Pancreas (tissue), 10 donors: Measurements from ENCODE around the gene HPN. TPM values are rescaled to one million over a fixed set of nuclear protein-coding genes. Genes with fewer than 3 reads are reported as not detected.
"Not testable (repeated sequence)": the region's sequence is repeated elsewhere in the genome, so short reads cannot be mapped to it uniquely, and the experiment has no call there.

Experiments
- ATAC-seq, 4 donors: fragments of 200-7000 bp; cut with Tn5 transposase; one replicate each; pipeline versions ENCODE4 v1.8.0 to v1.9.1; 2020; ENCODE audit warnings: mild to moderate bottlenecking in 4 of 4, moderate library complexity in 4 of 4
- DNase-seq, 6 donors: peaks; one replicate each; pipeline ENCODE4 v3.0.0-alpha.2; 2020
- FAIRE-seq: peaks from 2 replicates; lab custom pipeline; 2012; peaks lifted over from hg19 to GRCh38; lab: Jason Lieb, UNC
- H3K27ac ChIP-seq, 4 donors: fragments of 200-600 bp; sonication (generic); 1 replicate in 3 of 4; 2 replicates in 1 of 4; pipeline versions ENCODE4 v1.5.0 to v1.8.0; 2020
- H3K27me3 ChIP-seq, 4 donors: fragments of 200-600 bp; one replicate each; pipeline ENCODE4 v1.8.0; 2021
- H3K36me3 ChIP-seq, 3 donors: fragments of 200-600 bp; sonication (generic) in 1 of 3; one replicate each; pipeline versions ENCODE4 v1.5.0 to v1.8.0; 2020 to 2021
- H3K4me1 ChIP-seq, 3 donors: fragments of 200-600 bp; one replicate each; pipeline ENCODE4 v1.8.0; 2021
- H3K4me3 ChIP-seq, 4 donors: fragments of 200-600 bp; sonication (generic) in 2 of 4; one replicate each; pipeline versions ENCODE4 v1.5.0 to v1.8.0; 2020 to 2021
- H3K9me3 ChIP-seq, 4 donors: fragments of 200-600 bp; one replicate each; pipeline ENCODE4 v1.8.0; 2021
- WGBS, 2 donors: extraction: QIAGEN DNeasy Blood & Tissue Kit; methylation state at CpG; one replicate each; pipeline ENCODE4 v1.1.7; 2013; 5-methylcytosine and 5-hydroxymethylcytosine counted together
- intact Hi-C, 3 donors: fragments of 100-400 bp; cut with DNase I; formaldehyde crosslinking; loops; one replicate each; pipeline versions ENCODE4 v1.11.1 to v1.14.2; 2022
- polyA plus RNA-seq, 2 donors: library from polyadenylated mRNA; stranded (reverse); fragments of 200-250 nt; gene quantifications; one replicate each; pipeline ENCODE4 v1.2.3, GENCODE V29; 2013
- total RNA-seq, 6 donors: library from RNA; stranded (reverse); fragmentation: NEBNext Ultra II Directional in 4 of 6; extraction: Animal tissue kit (Norgen Biotek cat#: 25700) in 4 of 6; gene quantifications; one replicate each; pipeline versions ENCODE4 v1.2.1 to v1.2.4, GENCODE V29; 2021 to 2023
- TF ChIP-seq, protein P1 (sequence below), 4 donors: fragments of 200-600 bp; sonication (generic) in 3 of 4; IDR thresholded peaks; one replicate each; pipeline versions ENCODE4 v1.5.0 to v1.8.0; 2021; ENCODE audit warnings: antibody characterized with exemption in 4 of 4
- donor health status: healthy with polysubstance abuse.
- donor health status: DM: no; HTN: no; CAD: no; lungs with moderate emphysema.
- donor health status: DM: no; HTN: no; CAD: no.
- donor health status: control.
- donor health status: control.
- donor health status: Bipolar disorder and iron deficiency.
- donor health status: DM: yes; HTN: yes; CAD: no.
- donor health status: DM: no; HTN: no; CAD: no.
- donor health status: DM: no; HTN: no; CAD: no.
- donor health status: DM: yes; HTN: yes; CAD: no.

HPN gene
- total RNA-seq (100 to 1,000 TPM in 4 of 6 donors, 10 to 100 TPM in 2; 93.0 to 146 (median 118) TPM), polyA plus RNA-seq (100 to 1,000 TPM; 208 to 238 TPM)

DNA sequence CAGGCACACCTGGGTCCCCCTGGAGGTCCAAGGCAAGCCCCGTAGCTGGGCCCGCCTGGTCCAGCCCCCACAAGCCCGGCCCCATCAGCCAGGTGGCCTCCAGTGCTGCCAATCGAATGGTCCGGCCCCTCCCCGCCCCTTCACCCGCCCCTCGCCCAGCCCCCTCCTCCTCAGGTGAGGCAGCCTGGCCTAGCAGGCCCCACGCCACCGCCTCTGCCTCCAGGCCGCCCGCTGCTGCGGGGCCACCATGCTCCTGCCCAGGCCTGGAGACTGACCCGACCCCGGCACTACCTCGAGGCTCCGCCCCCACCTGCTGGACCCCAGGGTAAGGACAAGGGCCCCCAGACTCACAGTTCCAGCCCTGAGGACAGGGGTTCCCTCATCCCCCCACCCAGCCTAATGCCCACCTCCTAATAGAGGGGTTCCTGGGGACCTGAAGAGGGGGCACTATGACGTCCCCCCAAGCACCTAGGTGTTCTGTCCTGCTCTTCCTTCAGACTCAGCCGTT lies at the start of gene HPN:
Gene HPN (plus strand): TSS at position 174 of the 508 bp plus-strand sequence. CDS start 786 bp downstream, outside the sequence.
- DNase-seq = peak; percentile 87 to 96 (median 90)
- Histone ChIP-seq H3K9me3 (no peaks in the 10 kb centered on the region), H3K4me3 (peak within 1 kb of the TSS; percentile 26 to 58 (median 39)), H3K36me3 (no peaks in the 10 kb centered on the region), H3K27ac (peak within 1 kb of the TSS; percentile 57 to 91 (median 86)), H3K27me3 (no peaks in the 10 kb centered on the region), H3K4me1 (peaks cover 0 to 22% (median 8%) of the 10 kb centered on the region in 3 donors)
- peak; percentile 75 to 82 (median 80) for ATAC-seq
- no peak for FAIRE-seq
- TF ChIP-seq, protein P1, sequence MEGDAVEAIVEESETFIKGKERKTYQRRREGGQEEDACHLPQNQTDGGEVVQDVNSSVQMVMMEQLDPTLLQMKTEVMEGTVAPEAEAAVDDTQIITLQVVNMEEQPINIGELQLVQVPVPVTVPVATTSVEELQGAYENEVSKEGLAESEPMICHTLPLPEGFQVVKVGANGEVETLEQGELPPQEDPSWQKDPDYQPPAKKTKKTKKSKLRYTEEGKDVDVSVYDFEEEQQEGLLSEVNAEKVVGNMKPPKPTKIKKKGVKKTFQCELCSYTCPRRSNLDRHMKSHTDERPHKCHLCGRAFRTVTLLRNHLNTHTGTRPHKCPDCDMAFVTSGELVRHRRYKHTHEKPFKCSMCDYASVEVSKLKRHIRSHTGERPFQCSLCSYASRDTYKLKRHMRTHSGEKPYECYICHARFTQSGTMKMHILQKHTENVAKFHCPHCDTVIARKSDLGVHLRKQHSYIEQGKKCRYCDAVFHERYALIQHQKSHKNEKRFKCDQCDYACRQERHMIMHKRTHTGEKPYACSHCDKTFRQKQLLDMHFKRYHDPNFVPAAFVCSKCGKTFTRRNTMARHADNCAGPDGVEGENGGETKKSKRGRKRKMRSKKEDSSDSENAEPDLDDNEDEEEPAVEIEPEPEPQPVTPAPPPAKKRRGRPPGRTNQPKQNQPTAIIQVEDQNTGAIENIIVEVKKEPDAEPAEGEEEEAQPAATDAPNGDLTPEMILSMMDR (IDR thresholded peaks at IDR 0.05) = no peak
- intact Hi-C loops = no loop called here
- 22 to 23% methylated on average over 17 to 19 of the region's 19 CpGs for WGBS, 2 donors

DNA sequence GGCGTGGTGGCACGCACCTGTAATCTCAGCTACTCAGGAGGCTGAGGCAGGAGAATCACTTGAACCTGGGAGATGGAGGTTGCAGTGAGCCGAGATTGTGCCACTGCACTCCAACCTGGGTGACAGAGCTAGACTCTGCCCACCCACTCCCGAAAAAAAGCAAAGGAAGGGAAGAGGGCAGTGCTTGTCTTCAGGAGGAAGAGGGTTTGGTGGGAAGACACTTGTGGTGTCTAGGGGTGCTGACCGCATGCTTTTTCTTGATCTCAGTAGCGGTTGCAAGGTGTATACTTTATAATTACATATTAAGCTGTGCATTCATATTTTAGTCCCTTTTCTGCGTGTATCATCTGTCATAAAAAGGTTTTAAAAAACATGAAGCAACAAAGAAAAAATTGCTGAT lies 48.9 kb upstream of the HPN start:
- WGBS, 2 donors = 81 to 84% methylated on average over 7 of the region's 7 CpGs

DNA sequence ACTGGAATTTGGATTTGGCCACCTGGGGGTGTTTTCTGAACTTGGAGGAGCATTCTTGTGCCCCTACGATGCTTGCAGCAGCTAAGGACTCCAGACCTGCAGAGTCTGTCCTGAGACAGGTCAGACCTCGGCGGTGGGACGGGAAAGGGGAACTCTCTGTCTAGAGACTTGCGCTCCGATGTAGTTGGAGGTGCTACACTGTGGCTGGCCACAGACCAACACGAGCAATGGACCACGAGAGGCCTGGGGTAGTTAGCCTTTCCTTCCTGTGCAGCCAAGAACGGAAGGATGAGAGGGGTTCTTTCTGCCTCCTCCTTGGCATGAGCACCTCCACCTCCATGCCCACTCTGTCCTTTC lies 47.3 kb upstream of the HPN start:
- DNase-seq (peak in 2 of 6 donors; percentile 37 to 49), ATAC-seq (no peak), FAIRE-seq (no peak)
- 81 to 84% methylated on average over 9 of the region's 9 CpGs for WGBS, 2 donors
- Histone ChIP-seq H3K27ac (peak overlapping the region in 3 of 4 donors; percentile 35 to 85 (median 75)), H3K9me3 (no peaks in the 10 kb centered on the region), H3K4me3 (no peak overlapping the region), H3K36me3 (no peaks in the 10 kb centered on the region), H3K27me3 (no peaks in the 10 kb centered on the region), H3K4me1 (peaks cover 13 to 22% (median 19%) of the 10 kb centered on the region in 3 donors)
- TF ChIP-seq, protein P1 (IDR thresholded peaks at IDR 0.05) = no peak
- intact Hi-C loops = no loop called here

More for the DNA sequence above, 48.9 kb upstream of the HPN start:
- H3K36me3 ChIP-seq, intact Hi-C loops, H3K9me3 ChIP-seq, H3K27me3 ChIP-seq, ATAC-seq, H3K4me3 ChIP-seq, H3K27ac ChIP-seq, FAIRE-seq: not testable (repeated sequence)
- peak in 1 of 6 donors; percentile 3 for DNase-seq
- H3K4me1 ChIP-seq = peaks cover 13 to 29% (median 23%) of the 10 kb centered on the region in 3 donors

DNA sequence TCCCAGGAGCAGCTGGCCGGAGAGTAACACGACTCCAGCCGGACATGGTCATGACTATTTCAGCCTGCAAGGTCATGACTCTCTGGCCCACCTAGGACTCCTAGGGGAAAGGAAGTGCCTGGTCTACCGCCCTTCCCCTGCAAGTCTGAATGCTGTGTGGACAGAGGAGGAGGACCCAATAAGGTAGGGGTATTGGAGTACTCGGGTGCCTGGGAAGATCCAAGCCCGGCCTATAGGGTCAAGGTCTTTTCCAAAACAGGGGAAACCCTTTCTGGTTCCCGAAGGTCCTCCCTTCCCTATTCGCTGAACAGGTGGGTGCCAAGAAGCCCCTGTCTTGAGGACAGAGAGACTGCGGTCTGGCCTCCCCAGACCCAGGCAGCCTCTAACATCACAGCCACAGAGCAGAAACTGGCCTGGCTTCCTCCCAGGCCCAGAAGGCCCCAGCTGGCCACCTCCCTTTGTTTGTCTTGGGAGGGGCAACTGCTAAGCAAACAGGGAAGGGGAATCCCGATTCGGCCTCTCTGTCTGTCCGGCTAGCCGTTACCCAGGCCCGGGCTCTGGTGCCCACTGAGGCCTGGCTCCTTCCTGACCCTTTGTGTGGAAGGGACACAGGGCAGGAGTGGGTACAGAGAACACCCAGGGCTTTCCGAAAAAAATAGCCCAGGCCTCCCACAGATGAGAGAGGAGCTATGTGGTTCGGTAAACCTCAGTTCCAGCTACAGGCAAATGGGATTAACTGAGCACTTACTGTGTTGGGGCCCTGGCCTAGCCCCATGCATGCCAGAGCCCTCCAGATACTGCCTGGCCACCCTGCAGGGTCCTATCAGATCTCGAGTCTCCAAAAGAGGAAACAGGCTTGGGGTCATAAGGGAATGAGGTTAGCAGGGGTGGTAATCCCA lies 46.6 kb upstream of the HPN start:
- WGBS, 2 donors = 31 to 33% methylated on average over 17 of the region's 17 CpGs
- Histone ChIP-seq H3K36me3 (no peaks in the 10 kb centered on the region), H3K4me1 (peaks cover 13 to 24% (median 22%) of the 10 kb centered on the region in 3 donors), H3K27ac (peak overlapping the region; percentile 32 to 85 (median 55)), H3K9me3 (no peaks in the 10 kb centered on the region), H3K27me3 (no peaks in the 10 kb centered on the region), H3K4me3 (no peak overlapping the region)
- TF ChIP-seq, protein P1 (IDR thresholded peaks at IDR 0.05) = no peak
- FAIRE-seq (no peak), DNase-seq (peak; percentile 77 to 92 (median 84)), ATAC-seq (peak; percentile 74 to 86 (median 82))
- intact Hi-C loops = no loop called here

DNA sequence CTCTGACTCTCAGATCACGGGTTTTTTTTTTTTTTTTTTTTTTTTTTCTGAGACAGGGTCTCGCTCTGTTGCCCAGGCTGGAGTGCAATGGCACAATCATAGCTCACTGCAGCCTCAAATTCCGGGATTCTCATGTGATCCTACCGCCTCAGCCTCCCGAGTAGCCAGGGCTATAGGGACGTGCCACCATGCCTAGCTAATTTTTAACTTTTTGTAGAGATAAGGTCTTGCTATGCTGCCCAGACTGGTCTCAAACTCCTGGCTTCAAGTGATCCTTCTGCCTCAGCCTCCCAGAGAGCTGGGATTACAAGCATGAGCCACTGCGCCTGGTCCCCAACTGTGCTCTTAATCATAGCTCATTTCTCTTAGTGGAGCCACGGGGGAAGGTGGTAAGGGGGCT lies 46.0 kb upstream of the HPN start:
- no peaks in the 10 kb centered on the region for H3K36me3 ChIP-seq
- H3K4me3 ChIP-seq = no peak overlapping the region
- peak overlapping the region in 3 of 4 donors; percentile 35 to 85 (median 75) for H3K27ac ChIP-seq
- peak in 3 of 6 donors; percentile 8 to 43 (median 24) for DNase-seq
- FAIRE-seq = no peak
- TF ChIP-seq, protein P1 (IDR thresholded peaks at IDR 0.05) = no peak
- H3K9me3 ChIP-seq = no peaks in the 10 kb centered on the region
- H3K27me3 ChIP-seq = no peaks in the 10 kb centered on the region
- ATAC-seq = peak in 3 of 4 donors; percentile 11 to 24 (median 20)
- intact Hi-C loops = no loop called here
- H3K4me1 ChIP-seq = peaks cover 13 to 24% (median 22%) of the 10 kb centered on the region in 3 donors
- WGBS, 2 donors = 55 to 57% methylated on average over 8 of the region's 8 CpGs
